Hepatocyte (in vitro differentiated cells): Measurements from ENCODE around the gene BTRC.

Source experiments
- CTCF ChIP-seq: fragments of 200-600 bp; sonication (generic); IDR thresholded peaks from 2 replicates; pipeline ENCODE4 v1.5.1; 2016; ENCODE audit warnings: antibody characterized with exemption, mild to moderate bottlenecking; ENCODE audit not compliant: poor library complexity
- EZH2phosphoT487 ChIP-seq: fragments of 200-600 bp; sonication (generic); IDR thresholded peaks from one replicate; pipeline ENCODE4 v1.6.1; 2018; ENCODE audit warnings: antibody characterized with exemption, mild to moderate bottlenecking, low read depth, moderate library complexity; ENCODE audit not compliant: unreplicated experiment, severe bottlenecking

GRCh38 chr10:101358706-101359300, 4.8 kb downstream of the BTRC start:
- TF ChIP-seq CTCF (no peak), EZH2phosphoT487 (no peak)
